GM18873 (cell line): ENCODE measurements around the gene FANCG.

ENCODE experiments used
- ATAC-seq: cut with Tn5 transposase; IDR thresholded peaks from one replicate; pipeline ENCODE4 v1.9.1; 2021; ENCODE audit warnings: mild to moderate bottlenecking, moderate library complexity, moderate number of reproducible peaks; ENCODE audit not compliant: unreplicated experiment, low FRiP score

Gene FANCG

DNA sequence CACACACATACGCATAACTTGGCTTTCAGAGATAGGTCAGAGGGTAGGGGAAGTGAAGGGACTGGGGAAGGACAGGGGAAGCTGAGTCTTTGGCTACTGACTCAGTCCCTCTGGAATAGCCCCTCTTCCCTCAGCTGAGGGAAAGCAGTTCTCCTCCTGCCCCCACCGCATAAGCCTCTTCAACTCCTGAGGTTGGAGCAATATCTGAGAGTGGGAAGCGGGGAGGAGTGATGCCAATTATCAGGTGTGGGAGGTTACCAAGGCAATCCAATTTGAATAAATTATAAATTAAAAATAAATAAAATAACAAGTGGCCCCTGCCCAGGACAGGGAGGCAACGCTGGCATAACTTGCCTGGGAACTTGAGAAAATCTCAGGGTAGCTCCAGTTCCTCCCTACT lies 24.8 kb upstream of the FANCG start:
- ATAC-seq: no peak

DNA sequence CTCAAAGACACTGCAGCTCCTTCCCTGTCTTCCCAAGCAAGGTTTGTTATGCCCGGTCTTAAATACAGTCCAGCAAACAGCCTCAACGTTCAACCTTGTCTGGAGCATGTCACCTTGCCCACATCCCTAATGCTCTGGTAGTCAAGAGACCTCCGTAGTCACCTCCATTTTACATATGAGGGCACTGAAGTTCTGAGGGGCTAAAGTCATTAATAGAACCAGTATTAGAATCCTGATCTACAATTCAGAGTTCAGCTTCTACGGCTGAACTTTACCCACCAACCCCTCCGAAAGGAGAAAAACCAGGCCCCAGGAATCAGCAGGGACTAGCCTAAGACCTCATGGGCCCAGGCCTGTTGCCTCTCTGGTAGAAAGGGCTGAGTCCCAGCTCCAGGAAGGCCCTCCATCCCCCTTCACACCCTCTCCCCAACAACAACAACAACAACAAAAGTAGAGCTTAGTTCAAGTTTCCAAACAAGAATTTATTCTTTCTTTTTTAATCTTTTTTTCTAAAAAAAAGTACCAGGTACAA lies 24.0 kb upstream of the FANCG start:
- no peak for ATAC-seq

DNA sequence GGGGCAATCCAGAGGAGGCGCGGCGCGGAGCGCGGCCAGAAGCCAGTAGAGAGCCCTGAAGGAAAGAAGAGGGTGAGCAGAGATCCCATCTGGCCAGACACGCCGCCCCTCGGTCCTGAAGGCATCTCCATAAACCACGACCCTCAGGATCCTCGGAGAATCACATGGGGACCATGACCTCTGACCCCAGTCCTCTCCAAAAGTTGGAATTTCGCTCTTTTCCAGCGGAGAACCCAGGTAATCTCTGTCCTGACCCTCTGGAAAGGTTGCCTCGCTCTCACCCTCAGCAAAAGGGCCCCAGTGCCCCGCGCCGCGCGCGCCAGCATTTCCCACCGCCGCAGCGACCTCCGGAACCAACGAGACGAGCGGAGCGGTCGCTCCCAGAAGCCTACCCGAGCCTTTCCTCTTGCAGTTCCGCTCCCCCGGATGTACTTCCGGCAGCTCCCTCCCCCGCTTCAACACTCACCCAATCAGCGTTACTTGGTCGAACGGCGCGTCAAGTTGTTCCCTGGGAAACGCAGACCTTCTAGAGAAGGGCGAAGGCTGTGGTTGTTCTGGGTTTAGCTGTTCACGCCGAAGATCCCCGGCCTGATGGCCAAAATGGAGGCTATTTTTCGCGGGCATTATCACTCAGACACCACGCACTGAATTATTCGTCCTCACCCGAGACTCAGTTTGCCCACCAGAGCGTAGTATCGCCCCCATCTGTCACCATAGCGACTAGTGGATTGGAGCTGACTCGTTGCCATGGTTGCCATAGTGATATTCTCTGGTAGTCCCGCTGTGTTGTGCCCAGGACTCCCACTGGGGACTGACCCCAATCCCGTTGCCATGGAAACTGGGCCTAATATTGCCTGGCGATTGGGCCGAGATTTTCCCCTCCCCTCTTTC lies 23.3 kb upstream of the FANCG start, which contains the start of gene STOML2:
TSS of gene STOML2 (minus strand) at position 363 of the 891 bp plus-strand sequence. CDS start at position 326, 37 bp downstream.
- ATAC-seq: peak; percentile 88

DNA sequence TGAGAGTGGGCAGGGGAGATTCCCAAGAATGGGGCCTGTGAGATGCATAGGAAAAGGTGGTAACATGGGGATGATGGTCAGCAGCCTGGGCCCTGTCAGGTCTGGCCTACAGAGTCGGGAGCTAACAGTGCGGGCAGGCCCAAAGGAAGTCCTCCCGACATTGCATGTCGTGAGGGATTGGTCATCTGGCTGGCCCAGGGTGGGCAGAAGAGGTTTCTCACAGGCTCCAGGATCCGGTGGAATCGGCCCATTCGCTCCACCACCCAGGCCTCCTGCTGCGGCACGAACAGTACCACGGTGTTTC lies 22.7 kb upstream of the FANCG start:
- no peak for ATAC-seq

DNA sequence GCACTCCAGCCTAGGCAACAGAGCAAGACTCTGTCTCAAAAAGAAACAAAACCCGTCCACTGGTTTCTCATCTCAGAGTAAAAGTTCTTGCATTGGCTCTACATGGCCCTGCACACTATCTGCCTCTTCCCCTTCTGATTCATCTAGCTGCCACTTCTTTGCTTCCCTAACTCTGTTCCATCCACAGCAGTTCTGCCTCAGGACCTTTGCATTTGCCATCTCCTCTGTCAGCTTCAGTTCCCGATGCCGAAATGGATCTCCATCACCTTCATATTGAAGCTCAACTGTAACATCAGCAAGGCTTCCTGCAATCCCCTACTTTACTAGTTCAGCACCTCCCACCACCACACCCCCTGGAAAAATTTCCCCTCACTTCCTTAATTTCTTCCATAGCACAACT lies 17.8 kb upstream of the FANCG start:
- ATAC-seq: no peak

DNA sequence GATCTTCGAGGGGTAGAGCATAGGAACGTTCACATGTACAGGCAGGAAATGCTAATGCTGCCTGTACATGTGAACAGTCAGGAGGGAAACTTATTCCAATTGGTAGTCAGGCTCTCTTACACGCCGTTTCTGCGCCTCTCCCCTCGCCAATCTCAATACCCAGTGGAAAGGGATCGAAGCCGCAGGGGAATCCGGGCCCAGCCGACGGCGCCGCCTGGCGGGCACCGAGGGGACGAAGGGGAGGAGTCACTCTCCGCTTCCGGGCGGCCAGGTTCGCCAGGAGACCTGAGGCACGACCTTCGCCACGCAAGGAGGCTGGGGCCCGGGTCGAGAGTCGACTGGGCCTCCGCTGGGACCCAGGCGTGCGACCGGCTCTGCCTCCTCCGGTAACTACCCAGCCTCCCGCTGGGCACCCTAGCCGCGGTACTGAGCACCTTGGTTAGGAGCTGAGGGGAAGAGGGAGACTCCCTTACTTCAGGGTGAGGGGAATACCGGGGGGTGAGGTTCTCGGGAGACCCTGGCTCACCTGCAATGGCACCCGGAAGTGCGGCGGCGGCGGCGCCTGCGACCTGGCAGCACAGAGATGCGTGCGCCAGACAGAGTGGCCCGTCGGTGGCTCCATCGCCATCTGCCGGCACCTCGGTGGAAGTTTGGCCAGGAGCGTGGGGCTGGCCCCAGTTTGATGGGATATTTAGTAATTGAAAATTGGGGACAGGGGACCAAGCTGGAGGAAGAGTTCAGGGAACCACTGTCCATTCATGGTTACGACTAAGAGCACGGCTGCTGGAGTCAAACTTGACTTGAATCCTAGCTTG lies 16.5 kb upstream of the FANCG start, which contains the start of gene PIGO:
TSS of gene PIGO (minus strand) at position 557 of the 815 bp plus-strand sequence. CDS start 1,026 bp downstream, outside the sequence.
- ATAC-seq: peak; percentile 64

DNA sequence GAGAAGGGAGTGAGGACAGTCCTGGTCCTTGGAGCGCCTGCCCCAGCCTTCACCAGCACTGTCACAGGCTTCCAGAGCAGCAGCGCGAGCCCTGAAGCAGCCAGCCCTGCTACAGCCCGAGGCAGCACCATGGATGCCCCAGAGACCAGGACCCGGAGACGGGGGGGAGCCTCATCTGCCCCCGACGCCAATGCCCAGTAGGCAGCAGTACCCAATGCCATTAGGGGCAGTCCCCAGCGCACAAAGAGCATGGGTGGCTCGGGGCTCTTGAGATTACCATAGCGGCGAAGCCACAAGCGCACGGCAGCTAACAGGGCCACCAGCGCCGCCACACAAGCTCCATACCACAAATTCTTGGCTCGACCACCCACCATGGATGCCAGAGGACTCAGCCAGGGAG lies 11.8 kb upstream of the FANCG start:
- ATAC-seq: no peak

DNA sequence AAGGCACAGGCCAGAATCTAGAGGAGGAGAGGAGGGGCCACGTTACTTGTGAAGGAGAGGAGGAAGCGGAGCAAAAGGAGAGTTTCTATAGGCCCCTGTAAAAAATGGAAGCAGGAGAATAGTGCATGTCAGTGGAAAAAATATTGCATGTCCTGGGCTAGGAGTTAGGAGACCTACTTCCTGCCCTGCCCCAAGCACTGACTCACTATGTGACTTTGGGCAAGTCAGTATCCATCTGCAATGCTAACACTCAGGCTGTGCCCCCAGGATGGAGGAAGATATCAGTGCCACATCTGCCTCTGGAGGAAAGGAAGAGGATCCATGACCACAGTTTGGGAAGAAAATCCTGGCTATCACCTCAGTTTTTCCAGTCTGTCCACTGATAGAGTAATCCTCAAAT lies 9.7 kb upstream of the FANCG start:
- no peak for ATAC-seq

DNA sequence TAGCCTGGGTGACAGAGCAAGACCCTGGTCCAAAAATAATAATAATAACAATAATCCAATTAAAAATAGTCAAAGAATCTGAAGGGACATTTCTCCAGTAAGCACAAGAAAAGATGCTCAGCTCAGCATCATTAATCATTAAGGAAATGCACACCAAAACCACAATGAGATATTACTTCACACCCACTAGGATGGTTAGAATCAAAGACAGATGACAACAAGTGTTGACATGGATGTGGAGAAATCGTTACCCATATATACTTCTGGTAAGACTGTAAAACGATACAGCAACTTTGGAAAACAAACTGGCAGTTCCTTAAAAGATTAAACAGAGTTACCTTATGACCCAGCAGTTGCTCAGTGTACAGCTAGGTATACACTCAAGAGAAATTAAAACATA lies 5.3 kb upstream of the FANCG start:
- ATAC-seq: no peak

DNA sequence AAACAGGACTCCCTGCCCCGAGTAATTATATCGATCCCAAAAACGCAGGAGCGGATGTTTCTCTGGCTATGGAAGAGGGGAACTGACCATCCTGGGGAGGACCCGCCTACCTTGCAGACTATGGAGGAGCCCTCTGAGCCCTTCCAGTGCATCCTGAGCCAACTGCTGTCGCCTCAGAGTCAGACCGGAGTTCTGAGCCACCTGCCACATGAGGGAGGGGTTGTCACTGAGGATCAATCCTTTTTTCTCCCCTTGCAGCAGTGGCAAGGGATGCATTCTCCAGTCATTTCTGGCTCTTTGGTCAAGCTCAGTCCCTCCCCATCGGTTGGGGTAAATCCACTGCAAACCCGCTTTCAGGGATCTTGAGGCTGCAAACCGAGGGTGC lies 709 bp downstream of the FANCG start:
- peak; percentile 2 for ATAC-seq

DNA sequence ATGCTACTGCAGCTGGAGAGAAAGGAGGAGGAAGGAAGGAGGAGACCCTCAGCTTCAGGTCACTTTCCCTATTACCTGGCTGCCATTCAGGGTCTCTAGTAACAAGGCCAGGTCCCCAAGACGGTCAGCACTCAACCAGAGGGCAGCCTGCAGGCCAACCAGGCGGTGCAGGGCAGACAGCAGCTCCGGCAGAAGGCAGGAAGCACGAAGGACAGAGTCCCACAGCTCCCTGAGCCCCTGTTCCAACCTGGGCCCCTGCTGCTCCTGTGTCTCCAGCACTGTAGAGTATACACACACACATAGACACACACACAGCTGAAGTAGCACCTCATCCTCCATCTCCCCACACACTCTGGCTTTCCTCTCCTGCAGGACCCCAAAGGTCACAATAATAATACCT lies 1.7 kb downstream of the FANCG start:
- ATAC-seq: no peak

DNA sequence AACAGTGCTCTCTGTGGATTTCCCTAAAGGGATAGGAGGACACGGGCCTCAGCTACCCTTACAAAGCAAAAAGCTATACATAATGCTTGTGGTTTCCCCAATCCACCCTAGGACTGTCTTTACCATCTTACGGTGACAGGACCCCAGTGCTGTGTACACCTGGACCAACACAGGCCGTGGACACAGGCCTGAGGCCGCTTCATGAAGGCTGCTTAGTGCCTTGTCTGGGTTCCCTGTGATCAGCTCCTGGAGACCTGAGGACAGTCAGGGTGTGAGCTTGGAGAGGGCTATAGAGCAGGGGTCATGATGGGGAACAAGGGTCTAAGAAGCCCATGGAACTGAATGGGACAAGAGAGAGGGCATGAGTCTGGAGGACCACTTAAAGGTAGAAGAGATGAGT lies 2.9 kb downstream of the FANCG start:
- no peak for ATAC-seq

DNA sequence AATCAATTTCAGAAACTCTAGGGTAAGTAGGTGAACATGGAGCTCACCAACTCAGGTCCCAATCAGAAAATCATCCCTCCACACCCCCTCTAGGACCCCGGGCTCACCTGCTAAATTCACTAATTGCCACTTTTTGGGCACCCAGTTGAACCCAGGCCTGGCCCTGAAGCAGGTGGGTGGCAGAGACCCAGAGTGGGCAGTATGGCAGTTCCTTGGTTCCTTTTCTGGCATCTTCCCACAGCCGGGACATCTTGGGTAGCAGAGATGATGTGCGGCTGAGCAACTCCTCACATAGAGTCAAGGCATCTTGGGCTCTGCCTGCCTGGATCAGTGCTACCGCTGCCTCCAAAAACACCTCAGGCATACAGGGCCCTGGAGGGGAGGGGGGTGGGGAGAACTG lies 4.4 kb downstream of the FANCG start:
- ATAC-seq: no peak

DNA sequence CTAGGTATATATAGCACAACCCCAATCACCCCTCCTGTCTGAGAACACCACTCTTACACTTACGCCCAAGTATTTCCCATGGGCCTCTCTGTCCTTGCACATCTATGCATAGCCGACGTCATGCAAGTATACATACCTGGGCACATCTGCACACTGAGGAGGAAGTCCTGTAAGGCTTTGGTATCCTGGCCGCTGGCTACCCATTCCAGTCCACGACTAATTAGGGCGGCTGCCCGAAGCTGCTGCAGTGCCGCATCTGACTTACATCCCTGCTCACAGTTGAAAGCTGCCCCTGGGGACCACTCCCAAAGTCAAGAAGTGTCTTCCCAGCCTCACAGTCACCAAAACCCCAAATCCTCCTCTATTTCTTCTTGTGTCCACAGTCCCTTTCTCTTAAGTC lies 5.0 kb downstream of the FANCG start:
- no peak for ATAC-seq

DNA sequence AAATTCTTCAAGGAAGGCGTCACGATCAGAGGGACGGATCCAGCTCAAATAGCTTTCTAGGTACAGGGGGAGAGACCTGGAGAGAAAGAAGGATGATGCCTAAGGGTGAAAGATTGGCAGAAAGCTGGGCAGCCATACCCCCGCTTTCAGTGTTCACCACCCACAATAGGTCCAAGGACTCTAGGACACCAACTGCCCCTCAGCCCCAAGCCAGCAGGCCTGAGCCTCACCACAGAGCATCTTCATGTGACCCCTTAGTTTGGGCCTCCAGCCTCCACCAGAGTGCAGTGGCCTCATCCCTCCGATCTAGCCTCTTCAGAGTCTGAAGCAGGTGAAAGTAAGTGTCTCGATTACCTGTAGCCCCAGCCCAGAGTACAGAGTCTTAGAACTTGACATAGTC lies 5.6 kb downstream of the FANCG start:
- no peak for ATAC-seq

DNA sequence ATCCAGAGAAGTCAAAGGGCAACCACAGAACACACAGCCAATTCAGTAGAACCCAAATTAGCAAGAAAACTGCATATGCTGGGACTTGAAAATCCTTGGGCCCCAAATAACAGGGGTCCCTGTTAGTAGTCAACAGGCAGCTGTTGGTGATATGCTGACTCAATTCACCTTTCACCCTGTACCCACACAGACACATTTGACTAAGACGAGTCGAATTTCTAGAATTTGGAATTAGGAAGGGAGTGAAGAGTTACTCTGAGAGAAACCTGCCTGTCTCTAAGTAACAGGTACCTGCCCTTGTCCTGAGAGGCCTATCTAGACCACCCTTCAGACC lies 6.5 kb downstream of the FANCG start:
- ATAC-seq: no peak

DNA sequence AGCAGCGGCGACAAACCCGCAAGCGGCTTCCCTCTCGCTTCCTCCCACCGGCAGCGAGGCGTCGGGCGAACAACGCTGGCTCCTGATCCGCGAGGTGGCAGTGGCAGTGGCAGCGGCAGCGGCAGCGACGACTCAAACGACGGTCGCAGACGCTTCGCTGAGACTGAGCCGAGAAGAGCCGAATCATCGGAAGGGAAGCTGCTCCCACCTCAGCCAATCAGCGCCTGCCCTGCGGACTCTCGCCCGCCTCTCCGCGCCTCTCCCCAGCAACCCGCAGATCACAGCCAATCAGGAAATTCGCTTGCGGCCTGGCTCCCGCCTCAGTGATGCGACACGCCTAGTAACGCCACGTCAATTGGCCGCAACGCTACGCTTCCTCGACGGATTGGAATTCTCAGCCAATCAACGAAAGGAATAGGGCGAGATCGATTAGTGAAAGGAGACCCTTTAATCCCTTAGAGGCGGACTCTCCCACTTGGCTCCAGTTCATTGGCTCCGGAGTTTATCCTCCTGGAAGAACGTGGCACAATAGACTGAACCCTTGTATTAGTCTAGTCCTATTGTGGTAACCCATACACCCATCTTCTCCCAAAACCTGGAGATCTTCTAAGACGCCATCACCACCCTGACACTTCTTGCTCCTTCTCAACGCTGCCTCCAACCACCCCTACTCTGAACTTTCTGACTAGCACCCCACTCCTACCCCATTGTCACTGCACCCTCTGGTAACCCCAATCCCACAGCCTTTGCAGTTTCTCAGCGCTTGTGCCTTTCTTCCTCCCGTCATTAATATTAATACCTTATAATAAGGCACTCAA lies 7.1 kb downstream of the FANCG start, which contains the start of gene VCP:
TSS of gene VCP (minus strand) at position 165 of the 818 bp plus-strand sequence. CDS start 272 bp downstream, outside the sequence.
- peak; percentile 91 for ATAC-seq

DNA sequence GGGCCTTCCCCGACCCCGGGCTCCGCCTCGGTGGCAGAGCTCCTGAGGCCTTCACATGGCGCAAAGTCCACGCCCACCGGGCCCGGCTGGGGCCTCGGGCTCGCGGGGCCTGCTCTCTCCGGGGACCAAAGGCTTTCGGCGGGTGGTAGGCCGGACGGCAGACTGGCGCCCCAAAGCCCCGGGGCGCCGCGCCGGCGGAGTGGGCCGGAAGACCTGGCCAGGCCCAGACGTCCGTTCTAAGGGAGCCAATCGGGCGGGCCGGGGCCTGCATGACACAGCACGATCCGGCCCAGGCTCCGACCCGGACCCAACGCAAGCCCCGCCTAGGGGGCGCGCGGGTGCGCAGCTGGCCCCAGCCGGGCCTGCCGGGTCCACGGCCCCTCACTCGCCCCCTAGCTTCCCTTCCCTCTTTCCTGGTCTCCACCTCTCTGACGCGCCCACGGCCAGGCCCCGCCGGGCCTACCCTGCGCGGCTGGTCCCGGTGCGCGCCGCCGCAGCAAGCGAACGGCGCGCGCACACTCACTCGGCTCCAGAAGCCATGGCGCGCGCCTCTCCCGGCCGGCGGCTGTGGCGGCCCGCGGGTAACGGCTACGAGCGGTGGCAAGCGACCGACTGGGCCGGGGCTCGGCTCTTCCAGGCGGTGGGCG lies 7.8 kb downstream of the FANCG start:
- ATAC-seq: peak; percentile 31

DNA sequence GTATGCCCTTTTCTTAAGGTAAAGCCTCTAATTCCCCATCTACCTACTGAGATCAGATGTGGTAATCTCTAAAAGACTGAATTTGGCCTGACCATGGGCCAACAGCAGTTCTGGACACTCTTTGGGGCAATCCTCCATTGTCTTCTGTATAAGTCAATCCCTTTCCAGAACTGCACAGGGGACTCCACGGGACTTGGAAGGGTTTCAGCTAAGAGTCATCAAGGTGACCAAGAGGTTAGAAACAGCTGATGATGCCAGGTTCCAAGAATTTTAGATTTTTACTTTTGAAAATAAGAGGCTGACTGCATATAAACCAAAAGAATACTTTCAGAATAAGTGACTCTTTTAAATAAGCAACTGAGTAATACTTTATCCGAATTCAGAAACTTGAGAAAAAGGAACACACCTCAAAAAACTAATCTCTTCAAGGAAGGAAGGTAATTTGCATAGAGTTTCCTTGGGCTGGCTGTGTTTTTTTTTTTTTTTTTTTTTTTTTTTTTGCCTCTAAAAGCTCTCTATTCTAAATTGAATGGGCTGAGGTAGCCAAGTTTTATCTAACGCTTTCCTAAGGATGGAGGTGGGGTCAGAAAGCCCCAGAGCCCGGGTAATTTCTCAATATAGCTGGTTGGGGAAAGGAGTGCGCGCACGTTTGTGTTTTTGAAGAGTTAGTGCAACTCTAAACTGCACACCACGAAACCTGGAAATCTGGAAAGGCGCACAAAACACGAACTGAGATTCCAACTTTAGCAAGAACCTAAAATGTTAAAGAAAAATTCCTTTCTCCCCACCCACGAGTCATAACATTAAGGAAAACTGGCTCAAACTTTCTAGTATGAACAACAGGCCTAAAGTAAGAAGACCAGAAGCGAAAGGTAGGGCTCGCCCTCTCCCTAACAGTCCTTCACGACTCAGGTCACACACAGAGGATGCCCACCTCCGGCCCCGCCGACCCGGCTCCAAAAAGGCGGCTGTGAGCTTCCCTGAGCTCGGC lies 8.6 kb downstream of the FANCG start:
- ATAC-seq: no peak
